ENCODE data around the gene GKN1.

Gene GKN1

GRCh38 chr2:68974251-68974650 is at the start of gene GKN1:
Gene GKN1, plus strand, starts transcription at chr2:68974636. Its CDS starts 42 bp downstream, at chr2:68974678.
- H3F3A ChIP-seq (ENCODE audit: low read depth) = no peaks in the 10 kb centered on the region

GRCh38 chr2:68925295-68925896 is 49.0 kb upstream of the GKN1 start:
- Histone ChIP-seq H2AFZ (ENCODE audit: low read length) (peak overlapping the region; percentile 14), H3K4me1 (ENCODE audit: insufficient read depth, low read length, poor library complexity, severe bottlenecking) (peaks cover 8% of the 10 kb centered on the region), H3K4me3 (ENCODE audit: low read length, poor library complexity, severe bottlenecking) (no peak overlapping the region), H3K36me3 (ENCODE audit: insufficient read depth, low read length) (no peaks in the 10 kb centered on the region), H3K9me3 (ENCODE audit: insufficient read depth, low read depth, low read length) (no peaks in the 10 kb centered on the region), H3K4me2 (ENCODE audit: low read depth, low read length, poor library complexity, severe bottlenecking) (peak overlapping the region; percentile 36), H3K9ac (ENCODE audit: low read depth, low read length, poor library complexity, severe bottlenecking) (no peak overlapping the region), H3K27me3 (ENCODE audit: insufficient read depth, low read length, poor library complexity, severe bottlenecking) (no peaks in the 10 kb centered on the region), H3K79me2 (ENCODE audit: insufficient read depth, low read length) (no peaks in the 10 kb centered on the region), H4K20me1 (ENCODE audit: insufficient read depth, low read length, poor library complexity, severe bottlenecking) (no peaks in the 10 kb centered on the region), H3F3A (ENCODE audit: low read depth) (no peaks in the 10 kb centered on the region), H3K9me2 (replicated peaks; ENCODE audit: low read depth, low read length) (no peaks in the 10 kb centered on the region)
- TF ChIP-seq EZH2phosphoT487 (IDR thresholded peaks at IDR 0.05; ENCODE audit: borderline replicate concordance) (no peak), CTCF (conservative IDR thresholded peaks at IDR 0.05; ENCODE audit: low read length) (peak; percentile 99)

More at GRCh38 chr2:68974251-68974650, at the start of gene GKN1:
- H3K4me2 ChIP-seq (ENCODE audit: low read depth, low read length, poor library complexity, severe bottlenecking) = no peak within 1 kb of the TSS
- no peaks in the 10 kb centered on the region for H3K27me3 ChIP-seq (ENCODE audit: insufficient read depth, low read length, poor library complexity, severe bottlenecking)
- no peaks in the 10 kb centered on the region for H3K9me2 ChIP-seq (replicated peaks; ENCODE audit: low read depth, low read length)
- TF ChIP-seq CTCF (conservative IDR thresholded peaks at IDR 0.05; ENCODE audit: low read length) = no peak
- no peak for TF ChIP-seq EZH2phosphoT487 (IDR thresholded peaks at IDR 0.05; ENCODE audit: borderline replicate concordance)
- no peak within 1 kb of the TSS for H2AFZ ChIP-seq (ENCODE audit: low read length)
- no peaks in the 10 kb centered on the region for H3K4me1 ChIP-seq (ENCODE audit: insufficient read depth, low read length, poor library complexity, severe bottlenecking)
- no peak within 1 kb of the TSS for H3K9ac ChIP-seq (ENCODE audit: low read depth, low read length, poor library complexity, severe bottlenecking)
- H3K4me3 ChIP-seq (ENCODE audit: low read length, poor library complexity, severe bottlenecking) = no peak within 1 kb of the TSS
- H3K79me2 ChIP-seq (ENCODE audit: insufficient read depth, low read length) = no peaks in the 10 kb centered on the region
- H3K9me3 ChIP-seq (ENCODE audit: insufficient read depth, low read depth, low read length) = no peaks in the 10 kb centered on the region
- no peaks in the 10 kb centered on the region for H4K20me1 ChIP-seq (ENCODE audit: insufficient read depth, low read length, poor library complexity, severe bottlenecking)
- no peaks in the 10 kb centered on the region for H3K36me3 ChIP-seq (ENCODE audit: insufficient read depth, low read length)

GRCh38 chr2:68926796-68927195 is 47.6 kb upstream of the GKN1 start:
- no peaks in the 10 kb centered on the region for H3K9me2 ChIP-seq (replicated peaks; ENCODE audit: low read depth, low read length)
- H4K20me1 ChIP-seq (ENCODE audit: insufficient read depth, low read length, poor library complexity, severe bottlenecking) = no peaks in the 10 kb centered on the region
- H3K27me3 ChIP-seq (ENCODE audit: insufficient read depth, low read length, poor library complexity, severe bottlenecking) = no peaks in the 10 kb centered on the region
- H3K9ac ChIP-seq (ENCODE audit: low read depth, low read length, poor library complexity, severe bottlenecking) = no peak overlapping the region
- H3K36me3 ChIP-seq (ENCODE audit: insufficient read depth, low read length) = no peaks in the 10 kb centered on the region
- no peak overlapping the region for H3K4me2 ChIP-seq (ENCODE audit: low read depth, low read length, poor library complexity, severe bottlenecking)
- H3K4me1 ChIP-seq (ENCODE audit: insufficient read depth, low read length, poor library complexity, severe bottlenecking) = peaks cover 8% of the 10 kb centered on the region
- H3K4me3 ChIP-seq (ENCODE audit: low read length, poor library complexity, severe bottlenecking) = no peak overlapping the region
- TF ChIP-seq EZH2phosphoT487 (IDR thresholded peaks at IDR 0.05; ENCODE audit: borderline replicate concordance) (no peak), CTCF (conservative IDR thresholded peaks at IDR 0.05; ENCODE audit: low read length) (no peak)
- H3F3A ChIP-seq (ENCODE audit: low read depth) = no peaks in the 10 kb centered on the region
- no peak overlapping the region for H2AFZ ChIP-seq (ENCODE audit: low read length)
- H3K9me3 ChIP-seq (ENCODE audit: insufficient read depth, low read depth, low read length) = no peaks in the 10 kb centered on the region
- H3K79me2 ChIP-seq (ENCODE audit: insufficient read depth, low read length) = no peaks in the 10 kb centered on the region

Measured in Loucy (cell line).